DMS53 (cell line): ENCODE results near the gene TNFRSF1B.
"Not testable (repeated sequence)": the region's sequence is repeated elsewhere in the genome, so short reads cannot be mapped to it uniquely, and the experiment has no call there.

Experiments used
- DNase-seq: peaks from one replicate; lab custom pipeline; 2025; lab: John Stamatoyannopoulos, UW

TNFRSF1B gene

DNA sequence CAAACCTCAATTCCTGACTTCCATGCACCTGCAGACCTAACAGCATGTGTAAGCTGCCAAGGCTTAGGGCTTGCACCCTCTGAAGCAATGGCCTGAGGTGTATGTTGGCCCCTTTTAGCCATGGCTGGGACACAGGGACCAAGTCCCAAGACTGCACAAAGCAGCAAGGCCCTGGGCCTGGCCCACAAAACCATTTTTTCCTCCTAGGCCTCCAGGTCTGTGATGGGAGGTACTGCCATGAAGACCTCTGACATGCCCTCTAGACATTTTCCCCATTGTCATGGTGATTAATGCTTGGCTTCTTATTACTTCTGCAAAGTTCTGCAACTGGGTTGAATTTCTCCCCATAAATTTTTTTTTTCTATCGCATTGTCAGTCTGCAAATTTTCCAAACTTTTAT is 55.9 kb downstream of the TNFRSF1B start:
- not testable (repeated sequence) for DNase-seq

DNA sequence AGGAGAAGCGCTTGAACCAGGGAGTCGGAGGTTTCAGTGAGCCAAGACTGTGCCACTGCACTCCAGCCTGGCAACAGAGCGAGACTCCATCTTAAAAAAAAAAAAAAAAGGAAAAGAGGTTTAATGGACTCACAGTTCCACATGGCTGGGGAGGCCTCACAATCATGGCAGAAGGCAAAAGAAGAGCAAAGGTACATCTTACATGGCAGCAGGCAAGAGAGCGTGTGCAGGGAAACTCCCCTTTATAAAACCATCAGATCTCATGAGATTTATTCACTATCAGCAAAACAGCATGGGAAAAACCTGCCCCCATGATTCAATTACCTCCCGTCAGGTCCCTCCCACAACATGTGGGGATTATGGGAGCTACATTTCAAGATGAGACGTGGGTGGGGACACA is 57.3 kb downstream of the TNFRSF1B start:
- not testable (repeated sequence) for DNase-seq

DNA sequence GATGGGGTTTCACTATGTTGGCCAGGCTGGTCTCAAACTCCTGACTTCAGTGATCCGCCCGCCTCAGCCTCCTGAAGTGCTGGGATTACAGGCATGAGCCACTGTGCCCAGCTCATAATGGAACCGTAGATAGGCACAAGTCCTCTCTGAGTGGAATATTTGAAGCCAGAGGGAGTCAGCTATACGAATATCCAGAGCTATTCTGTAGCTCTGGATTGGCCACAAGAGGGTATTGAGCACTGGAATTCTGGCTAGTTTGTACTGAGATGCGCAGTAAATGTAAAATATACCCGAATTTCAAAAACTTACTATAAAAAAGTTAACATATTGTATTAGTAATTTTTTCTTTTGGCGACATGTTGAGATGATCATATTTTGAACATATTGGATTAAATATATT is 62.2 kb downstream of the TNFRSF1B start:
- no peak for DNase-seq

DNA sequence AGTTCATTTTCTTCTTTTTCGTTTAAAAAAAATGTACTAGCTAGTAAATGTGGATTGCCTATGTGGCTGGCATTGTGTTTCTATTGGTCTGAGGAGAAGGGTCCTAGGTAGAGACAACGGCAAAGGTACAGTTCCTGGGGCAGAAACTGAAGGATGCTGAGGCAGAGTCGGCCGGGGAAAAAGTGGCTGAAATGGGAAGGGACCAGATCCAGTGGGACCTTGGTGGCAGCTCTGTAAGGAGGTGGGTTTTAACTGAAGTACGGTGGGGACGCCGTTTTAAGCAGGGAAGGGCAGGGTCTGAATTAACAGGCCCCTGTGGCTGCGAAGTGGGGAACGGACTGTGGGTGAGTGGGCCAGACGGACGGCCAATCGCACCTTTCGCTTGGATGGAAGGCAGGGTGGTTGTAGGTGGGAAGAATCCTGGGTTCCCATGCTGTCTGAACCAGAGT is 62.6 kb downstream of the TNFRSF1B start:
- DNase-seq = no peak

DNA sequence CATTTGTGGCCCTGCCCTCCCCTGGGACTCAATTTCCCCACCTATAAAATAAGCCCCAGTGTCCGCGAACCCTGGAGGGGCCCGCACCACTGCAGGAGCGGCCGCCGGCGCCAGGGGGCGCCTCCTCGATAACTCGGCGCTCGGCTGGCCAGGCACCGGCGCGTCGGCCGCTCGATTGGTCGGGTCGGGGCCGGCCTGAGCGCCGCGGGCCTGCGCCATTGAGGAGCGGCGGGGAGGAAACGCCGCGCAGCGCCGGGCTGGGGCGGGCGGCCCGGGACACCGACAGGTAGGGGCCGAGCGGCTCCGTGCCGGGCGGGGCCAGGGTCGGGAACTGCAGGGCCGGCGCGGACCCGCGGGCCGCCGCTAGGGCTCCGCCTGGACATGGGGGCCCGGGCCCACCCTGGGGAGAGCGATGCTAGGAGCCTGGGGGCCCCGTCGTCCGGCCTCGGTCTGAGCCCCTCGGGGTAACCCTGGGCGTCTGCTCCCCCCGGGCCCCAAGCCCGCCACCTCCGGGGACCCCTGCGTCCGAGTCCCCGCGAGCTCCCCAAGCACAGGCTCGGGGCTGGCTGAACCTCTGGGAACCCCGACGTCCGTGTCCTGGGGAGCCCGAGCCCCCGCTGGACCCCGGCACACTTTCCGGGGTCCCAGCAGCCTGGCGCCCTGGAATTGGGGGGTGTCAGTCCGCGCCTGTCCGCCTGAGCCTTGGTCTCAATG is 63.2 kb downstream of the TNFRSF1B start, which contains the start of gene VPS13D:
TSS of gene VPS13D (plus strand) at position 196 of the 714 bp plus-strand sequence. CDS start 4,237 bp downstream, outside the sequence.
- peak; percentile 93 for DNase-seq

DNA sequence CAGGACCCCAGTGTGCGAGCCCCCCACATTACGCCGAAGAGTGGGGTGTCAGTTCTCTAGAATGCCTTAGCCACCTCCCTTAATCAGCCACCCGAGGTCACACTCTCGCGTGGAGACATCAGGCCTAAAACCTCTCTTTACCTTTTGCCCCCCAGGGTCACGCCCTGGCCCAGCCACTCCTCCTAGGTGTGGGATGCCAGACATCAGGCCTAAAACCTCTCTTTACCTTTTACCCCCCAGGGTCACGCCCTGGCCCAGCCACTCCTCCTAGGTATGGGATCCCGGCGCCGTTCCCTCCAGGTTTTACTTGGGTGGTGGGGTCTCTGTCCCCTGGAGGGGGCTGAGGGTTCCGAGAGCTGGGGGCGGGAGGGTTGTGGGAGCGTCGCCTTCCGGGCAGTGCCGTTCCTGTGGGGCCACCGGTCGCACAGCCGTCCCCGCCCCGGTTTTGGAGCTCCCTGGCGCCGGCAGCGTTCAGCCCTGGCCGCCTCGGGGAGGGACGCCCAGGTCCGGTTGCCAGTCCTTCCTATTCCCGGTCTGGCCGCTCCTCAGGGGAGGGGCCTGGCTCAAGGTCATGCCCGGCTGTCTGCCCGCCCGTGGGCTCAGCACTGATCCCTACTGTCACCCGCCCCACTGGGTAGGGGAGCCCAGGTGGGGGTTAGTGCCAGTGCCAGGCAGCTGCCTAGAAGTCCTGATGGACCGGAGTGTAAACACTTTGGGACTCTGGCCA is 63.9 kb downstream of the TNFRSF1B start:
- DNase-seq = peak; percentile 51

DNA sequence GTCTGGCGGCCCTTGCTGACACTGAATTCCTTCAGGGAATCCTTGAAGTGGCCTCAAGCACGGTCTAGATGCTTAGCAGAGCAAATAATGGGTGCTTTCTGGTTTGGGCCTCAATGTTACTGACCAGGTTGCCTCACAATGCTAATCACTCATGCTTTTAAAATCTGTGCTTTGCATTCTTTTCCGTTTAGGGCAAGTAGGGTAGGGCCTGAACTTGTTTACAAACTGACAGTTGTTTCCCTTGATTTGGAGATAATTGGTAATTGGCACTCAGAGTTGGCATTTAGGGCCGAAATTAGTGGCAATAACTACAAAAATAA is 64.4 kb downstream of the TNFRSF1B start:
- DNase-seq = no peak

DNA sequence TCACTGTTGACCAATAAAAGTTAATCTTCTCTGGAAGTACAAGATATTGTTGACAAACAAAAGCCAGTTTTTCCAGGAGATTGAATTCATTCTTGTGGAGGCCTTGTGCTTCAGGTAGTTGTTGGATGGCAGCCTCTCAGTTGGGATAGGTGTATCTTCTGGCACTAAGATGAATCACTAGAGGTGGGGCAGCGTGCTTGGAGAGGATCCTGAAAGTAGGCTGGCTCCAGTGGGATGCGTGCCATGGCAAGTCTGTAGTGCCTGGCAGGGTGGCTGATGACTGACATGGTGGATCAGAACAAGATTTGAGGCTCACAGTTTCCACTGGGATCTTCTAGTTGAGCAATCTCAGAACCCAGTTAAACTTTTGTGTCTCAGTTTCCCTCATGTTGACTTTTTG is 65.4 kb downstream of the TNFRSF1B start:
- DNase-seq = no peak

DNA sequence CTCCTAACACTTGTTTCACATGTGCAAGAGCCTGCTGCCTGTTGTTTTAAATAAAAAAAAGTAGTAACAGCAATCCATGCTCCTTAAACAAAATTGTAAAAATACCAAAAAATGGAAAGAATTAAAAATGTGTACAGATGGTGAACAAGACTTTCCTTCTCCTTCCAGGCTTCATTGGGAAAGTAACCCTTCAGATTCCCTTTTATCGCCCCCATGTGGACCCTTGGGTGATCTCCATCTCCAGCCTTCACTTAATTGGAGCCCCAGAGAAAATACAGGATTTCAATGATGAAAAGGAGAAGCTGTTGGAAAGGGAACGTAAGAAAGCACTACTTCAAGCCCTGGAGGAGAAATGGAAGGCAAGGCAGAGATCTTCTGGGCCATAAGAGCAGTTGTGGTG is 77.3 kb downstream of the TNFRSF1B start:
- DNase-seq = peak; percentile 10

DNA sequence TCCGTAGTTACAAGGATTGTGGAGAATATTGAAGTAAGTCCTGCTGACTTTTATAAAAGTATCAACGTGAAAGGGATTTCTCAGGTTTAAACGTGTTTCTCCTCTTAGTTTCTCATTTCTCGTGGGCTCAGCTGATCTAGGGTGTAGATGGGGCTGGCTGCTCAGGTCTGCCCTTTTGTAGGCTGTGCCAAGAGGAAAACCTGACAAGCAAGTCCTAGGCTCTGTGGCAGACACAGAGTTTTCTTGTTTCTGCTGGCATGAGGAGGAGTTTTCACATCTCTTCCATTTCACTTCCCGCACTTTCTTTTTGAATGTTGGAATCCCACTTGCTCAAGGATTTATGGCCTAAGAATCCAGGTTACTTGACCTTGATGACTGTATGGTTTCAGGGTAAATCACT is 77.8 kb downstream of the TNFRSF1B start:
- no peak for DNase-seq

DNA sequence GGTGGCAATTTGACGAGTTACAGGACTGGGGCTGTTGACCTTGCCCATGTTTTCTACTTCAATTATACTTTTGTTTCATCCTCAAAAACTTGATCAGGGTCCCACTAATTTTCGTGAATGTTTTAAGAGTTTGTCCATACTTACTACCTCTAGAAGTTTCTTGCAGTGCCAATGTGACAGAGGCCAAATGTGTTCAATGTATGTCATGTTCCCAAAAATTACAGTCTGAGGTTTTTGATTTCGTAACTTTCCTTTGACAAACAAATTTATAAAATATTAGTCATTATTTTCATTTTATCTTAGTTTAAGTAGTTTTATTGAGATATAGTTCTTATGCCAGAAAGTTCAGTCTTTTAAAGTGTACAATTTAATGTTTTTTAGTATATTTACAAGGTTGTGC is 78.3 kb downstream of the TNFRSF1B start:
- DNase-seq = no peak

DNA sequence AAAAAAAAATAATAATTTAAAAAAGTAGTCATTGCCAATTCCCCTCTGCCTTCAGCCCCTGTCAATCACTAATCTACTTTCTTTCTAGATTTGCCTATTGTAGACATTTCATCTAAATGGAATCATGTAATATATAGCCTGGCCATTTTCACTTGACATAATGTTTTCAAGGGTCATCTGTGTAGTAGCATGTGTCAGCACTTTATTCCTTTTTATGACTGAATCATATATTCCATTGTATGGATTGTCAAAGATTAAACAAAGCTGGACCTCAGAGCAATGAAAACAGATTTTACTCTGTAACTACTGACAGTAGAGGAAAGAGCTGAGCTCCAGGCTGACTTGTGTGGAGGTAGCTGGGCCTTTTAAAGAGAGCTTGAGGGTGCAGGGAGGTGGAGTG is 78.9 kb downstream of the TNFRSF1B start:
- no peak for DNase-seq

DNA sequence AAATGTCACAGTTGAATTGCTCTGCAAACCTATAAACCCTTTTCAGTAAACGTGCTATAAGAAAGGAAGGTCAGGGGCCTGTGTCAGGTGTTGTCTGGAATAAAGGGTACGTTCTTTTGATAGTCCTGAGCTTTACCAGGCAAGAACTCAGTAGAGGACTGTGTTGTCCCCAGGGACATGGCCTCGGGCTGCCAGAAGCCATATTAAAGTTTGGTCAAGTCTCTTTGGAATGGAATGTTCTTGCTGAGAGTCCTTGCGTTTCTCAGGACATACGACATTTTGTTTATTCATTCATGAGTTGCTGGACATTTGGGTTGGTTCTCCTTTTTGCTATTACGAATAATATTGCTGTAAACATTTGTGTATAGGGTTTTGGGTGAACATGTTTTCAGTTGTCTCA is 79.8 kb downstream of the TNFRSF1B start:
- DNase-seq = no peak

DNA sequence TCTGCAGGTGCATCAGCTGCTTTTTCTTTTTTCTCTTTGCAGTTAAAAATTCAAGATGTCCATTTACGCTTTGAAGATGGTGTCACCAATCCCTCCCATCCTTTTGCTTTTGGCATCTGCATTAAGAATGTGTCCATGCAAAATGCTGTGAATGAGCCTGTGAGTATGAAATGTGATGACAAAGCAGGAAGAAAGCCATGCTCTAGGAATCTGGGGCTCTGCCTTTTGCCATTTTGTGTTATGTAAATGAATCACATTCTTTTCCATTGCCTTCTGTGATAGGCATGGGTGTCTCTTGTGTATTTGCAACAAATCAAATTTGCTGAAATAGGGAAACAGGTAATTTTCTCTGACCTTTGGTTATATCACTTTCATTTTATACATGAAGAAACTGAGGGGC is 82.4 kb downstream of the TNFRSF1B start:
- DNase-seq = no peak

DNA sequence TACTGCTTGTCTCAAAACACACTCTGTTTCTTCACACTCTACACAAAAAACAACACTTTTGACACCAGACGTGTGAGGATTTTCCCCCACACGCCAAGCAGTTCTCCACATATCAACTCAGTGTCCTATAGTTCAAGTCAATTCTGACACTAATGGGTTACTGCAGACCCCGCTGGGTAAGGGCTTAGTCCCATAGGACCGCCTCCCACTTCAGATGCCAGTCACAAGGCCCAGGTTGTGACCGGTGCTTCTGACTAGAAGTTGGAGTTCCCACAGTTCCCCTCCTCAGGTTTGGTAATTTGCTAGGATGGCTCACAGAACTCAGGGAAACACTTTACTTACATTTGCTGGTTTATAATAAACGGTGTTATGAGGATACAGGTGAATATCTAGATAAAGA is 83.0 kb downstream of the TNFRSF1B start:
- no peak for DNase-seq

DNA sequence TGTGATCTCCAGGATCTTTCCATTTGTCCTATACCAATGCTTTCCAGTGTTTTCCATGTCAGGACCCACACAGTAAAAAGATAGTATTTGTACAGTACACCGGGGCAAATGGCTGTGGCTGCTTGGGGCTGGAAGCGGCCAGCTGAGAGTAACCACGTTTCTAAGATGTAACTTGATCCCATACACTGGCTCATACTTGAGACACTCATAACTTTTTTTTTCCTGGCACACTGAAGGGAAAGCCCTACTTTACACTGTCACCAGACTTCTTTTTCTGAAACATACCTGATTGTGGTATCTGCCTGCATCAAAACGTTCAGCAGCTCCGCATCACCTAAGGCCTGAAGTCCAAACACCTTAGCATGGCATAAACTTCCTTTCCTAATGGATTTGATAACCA is 84.7 kb downstream of the TNFRSF1B start:
- DNase-seq = no peak

DNA sequence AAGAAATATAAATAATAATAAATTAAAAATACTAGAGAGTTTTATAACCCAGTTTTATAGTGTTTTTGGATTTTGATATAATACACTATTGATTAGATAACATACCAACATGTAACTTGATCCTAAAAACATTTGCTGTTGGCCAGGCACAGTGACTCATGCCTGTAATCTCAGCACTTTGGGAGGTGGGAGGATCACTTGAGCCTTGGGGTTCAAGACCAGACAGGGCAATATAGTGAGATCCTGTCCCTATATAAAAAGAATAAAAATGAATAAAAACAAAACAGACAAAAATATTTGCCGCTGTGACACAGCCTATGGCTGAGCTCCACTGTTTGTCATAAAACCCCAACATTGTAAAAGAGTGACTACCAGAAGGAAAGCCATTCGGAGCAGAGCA is 89.1 kb downstream of the TNFRSF1B start:
- DNase-seq = no peak

DNA sequence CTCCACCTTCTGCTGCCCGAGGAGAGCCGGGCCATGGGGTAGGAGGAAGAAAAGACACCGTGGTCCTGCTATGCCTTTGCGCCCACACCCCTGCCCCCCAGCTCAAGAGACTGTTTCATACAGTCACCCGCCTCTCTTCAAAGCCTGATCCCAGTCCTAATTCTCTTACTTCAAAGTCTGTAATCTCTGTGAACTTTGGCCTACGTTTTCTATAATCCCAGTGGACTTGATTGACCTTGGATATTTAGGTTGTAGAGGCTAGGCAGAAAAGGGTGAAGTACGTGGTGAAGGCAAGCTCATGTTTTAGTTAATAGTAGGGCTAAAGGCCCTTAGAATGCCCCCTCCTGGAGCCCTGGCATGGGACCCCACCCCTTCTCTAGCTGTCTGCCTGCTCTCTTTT is 91.5 kb downstream of the TNFRSF1B start:
- no peak for DNase-seq
